ENCODE measurements around the gene HIRIP3.
"Not testable (repeated sequence)": the region's sequence is repeated elsewhere in the genome, so short reads cannot be mapped to it uniquely, and the experiment has no call there.

The HIRIP3 gene, protein sequence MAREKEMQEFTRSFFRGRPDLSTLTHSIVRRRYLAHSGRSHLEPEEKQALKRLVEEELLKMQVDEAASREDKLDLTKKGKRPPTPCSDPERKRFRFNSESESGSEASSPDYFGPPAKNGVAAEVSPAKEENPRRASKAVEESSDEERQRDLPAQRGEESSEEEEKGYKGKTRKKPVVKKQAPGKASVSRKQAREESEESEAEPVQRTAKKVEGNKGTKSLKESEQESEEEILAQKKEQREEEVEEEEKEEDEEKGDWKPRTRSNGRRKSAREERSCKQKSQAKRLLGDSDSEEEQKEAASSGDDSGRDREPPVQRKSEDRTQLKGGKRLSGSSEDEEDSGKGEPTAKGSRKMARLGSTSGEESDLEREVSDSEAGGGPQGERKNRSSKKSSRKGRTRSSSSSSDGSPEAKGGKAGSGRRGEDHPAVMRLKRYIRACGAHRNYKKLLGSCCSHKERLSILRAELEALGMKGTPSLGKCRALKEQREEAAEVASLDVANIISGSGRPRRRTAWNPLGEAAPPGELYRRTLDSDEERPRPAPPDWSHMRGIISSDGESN

DNA sequence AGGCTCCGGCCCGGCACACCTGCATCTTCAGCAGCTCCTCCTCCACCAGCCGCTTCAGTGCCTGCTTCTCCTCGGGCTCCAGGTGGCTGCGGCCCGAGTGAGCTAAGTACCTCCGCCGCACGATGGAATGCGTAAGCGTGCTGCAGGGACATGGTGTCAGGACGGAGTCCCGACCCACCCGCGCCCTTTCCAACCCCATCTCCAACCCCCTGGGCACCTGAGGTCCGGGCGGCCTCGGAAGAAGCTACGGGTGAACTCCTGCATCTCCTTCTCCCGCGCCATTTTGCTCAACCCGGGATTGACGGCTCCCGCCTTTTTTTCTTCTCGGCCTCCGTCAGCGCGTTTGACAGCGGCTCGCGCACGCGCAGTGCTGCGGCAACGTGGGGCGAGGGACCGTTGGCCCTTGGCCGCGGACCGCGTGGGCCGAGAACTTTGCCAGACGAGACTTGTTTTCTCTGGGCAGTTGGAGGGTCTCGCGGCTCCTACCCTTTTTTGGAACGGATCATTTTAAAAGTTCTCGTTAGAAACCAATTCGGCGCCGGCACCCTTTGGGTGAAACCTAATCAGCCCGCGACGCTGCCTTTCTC, at the start of gene HIRIP3:
Gene HIRIP3, minus strand, starts transcription at position 294 of the 587 bp plus-strand sequence. Its CDS starts 12 bp downstream, at position 282.
- peak; percentile 93 for DNase-seq (ENCODE audit: insufficient read length, low spot score)
- no peak for FAIRE-seq

DNA sequence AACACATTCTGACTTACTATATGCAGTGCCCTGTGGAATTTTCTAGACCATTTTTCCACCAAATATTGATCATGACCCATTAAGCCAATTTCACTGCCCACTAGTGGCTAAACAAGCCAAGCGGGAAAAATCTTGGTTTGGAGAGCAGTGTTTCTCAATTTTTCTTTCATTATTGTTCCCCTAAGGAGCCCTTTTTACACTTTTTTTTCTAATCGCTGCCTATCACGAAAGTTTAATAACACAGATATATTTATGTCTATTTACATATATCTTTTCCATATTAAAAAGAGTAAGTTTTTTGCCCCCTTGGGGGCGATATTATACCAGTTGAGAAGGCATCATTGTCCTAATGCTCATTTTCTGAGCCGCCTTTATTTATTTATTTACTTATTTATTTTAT, 46.4 kb upstream of the HIRIP3 start:
- FAIRE-seq (no peak), DNase-seq (ENCODE audit: insufficient read length, low spot score) (no peak)

DNA sequence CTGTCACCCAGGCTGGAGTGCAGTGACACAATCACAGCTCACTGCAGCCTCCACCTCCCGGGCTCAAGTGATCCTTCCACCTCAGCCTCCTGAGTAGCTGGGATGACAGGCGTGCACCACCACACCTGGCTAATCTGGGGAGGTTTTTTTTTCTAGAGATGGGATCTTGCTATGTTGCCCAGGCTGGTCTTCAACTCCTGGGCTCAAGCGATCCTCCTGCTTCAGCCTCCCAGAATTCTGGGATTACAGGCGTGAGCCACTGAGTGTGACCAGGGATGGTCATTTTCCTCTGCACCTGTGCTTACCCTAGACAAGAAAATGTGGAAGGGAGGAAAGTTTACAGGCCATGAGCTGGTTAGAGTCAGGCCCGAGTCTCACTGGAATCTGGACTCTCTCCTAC, 45.3 kb upstream of the HIRIP3 start:
- FAIRE-seq; DNase-seq (ENCODE audit: insufficient read length, low spot score): not testable (repeated sequence)

DNA sequence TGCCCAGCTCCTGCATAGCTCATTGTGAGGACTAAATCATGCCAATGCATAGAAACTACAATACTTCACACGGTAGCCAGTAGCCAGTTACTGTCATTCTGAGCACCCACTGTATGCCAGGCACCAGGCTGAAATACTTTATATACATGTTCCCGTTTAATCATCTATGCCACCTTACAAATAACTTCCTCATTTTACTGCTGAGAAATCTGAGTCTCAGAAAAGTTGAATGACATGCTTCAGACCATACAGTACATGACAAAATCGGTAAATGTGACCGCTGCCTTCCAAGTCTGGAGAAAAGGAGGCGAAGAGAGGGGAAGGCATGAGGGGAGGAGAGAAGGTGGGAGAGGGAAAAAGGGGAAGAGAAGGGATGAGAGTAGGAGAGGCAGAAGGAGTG, 44.8 kb upstream of the HIRIP3 start:
- no peak for DNase-seq (ENCODE audit: insufficient read length, low spot score)
- no peak for FAIRE-seq

DNA sequence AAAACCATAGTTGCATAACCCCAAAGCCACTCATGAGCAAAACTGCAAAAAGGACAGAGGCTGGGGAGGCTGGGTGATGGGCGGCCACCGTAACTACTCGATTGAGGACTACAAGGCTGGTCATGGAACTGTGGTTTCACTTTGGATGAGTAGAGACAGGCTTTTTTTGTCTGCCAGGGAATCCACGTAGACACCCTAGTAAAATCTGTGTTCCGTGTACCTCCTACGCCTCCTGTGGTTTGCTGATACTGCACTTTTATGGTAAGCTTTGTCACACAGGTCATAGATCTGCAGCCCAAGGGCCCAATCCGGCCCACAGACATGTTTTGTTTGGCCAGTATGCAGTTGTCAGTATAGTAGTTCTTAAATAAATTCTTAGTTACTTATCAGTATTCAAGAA, 37.9 kb upstream of the HIRIP3 start:
- no peak for FAIRE-seq
- no peak for DNase-seq (ENCODE audit: insufficient read length, low spot score)

DNA sequence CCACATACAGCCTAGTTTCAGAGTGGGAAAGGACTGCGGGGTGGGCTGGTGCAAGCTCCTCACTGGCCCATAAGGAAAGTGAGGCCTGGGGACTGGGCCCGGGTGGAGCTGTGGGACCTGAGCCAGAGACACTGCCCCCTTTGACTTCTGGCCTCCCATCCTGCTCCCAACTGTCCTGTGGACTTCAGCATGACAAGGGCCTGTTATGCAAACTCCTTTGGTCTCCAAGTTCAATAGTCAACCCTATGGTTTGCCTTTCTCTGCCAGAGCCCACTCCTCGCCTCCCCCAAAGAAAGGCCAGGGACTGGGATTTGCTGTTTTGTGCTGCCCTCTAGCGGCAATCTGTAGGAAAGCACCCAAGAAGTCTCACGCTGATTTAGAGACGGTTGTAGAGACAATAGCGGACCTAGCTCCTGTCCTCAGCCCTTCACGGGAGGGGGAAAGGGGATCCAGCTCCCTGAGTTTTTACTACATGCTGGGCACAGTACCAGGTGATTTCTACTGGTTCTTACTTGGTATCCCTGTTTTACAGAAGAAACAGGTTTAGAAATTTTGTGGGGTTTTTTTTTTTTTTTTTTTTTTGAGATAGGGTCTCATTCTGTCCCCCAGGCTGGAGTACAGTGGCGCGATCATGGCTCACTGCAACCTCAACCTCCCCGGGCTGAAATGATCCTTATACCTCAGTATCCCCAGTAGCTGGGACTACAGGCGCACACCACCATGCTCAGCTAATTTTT, 36.8 kb upstream of the HIRIP3 start:
- FAIRE-seq (peak; percentile 96), DNase-seq (ENCODE audit: insufficient read length, low spot score) (peak; percentile 78)

DNA sequence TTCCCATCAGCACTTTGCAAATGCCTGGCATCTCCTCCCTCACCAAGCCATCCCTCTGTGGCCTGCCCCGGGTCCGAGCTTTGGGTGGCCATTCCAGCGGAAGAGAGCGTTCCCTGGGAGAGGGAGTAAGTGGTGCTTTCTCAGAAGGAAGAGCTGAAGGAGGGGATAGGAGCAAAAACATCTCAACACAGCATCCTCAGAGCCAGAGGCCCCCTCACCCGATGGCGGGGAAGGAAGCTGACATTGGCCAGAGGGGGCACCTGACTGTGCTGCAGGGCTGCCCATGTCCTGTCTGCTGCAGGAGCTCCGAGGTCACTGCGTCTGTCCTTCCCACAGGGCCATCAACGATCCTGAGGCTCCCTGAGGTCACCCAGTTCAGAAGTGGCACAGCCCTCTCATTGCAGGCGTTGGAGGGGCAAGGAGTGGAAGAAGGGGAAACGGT, 36.1 kb upstream of the HIRIP3 start:
- FAIRE-seq, result no peak
- DNase-seq (ENCODE audit: insufficient read length, low spot score), result no peak

DNA sequence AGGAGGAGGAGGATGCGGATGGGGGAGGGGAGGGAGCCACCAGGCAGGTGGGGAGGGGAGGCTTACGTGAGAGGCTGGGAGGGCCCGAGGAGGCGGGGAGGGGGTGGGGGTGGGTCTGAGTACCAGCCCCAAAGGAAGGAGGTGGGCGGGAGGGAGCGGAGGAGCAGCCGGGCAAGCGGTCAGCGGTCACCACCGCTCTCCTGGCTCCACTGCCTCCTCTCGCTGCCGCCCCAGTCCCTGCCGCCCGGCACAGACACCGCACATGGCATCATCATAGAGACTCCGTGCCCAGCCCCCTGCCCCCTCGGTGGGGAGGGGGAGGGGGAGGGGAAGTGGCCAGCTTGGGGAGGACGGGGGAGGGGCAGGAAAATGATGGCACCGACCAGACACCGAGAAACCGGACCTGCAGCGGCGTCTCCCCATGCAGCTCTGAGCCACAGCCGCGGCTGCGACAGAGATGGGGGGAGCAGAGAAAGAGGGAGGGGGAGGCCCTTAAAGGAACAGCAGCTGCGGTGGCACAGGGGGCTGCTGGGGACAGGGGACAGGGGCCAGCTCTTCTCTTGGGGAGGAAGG, 35.5 kb upstream of the HIRIP3 start, which contains the start of gene TLCD3B:
Gene TLCD3B, minus strand, starts transcription at position 431 of the 573 bp plus-strand sequence. CDS start 744 bp downstream, outside the sequence.
- FAIRE-seq (no peak), DNase-seq (ENCODE audit: insufficient read length, low spot score) (no peak)

DNA sequence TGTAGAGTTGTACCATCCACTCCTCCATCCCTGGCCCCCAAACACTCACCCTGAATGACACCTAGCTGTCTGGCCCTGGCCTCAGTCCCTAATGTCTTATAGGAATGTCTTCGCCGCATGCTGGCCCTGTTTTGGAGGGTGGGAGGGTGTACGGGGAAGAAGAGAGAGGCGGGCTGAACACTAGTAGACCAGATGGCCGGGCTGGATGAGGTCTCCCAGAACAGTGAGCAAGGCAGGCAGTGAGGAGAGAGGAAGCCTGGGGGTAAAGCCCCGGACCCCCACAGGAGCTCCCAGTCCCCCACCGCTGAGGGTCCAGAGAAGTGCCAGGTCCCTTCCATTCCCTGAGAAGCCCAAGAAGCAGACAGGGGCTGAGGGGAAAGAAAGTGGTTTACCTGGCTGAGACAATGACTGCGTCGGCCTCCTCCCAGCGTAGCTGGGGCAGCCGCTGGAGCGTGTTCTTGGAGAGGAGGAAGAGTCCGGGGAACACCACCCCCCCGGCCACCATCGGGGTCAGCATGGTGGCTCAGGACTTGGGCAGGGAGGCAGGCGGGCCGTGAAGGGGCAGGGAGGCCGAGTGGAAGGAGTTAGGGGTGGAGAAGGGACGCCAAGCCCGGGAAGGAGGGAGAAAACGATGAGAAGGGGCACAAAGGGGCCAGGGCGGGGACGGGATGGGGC, 34.7 kb upstream of the HIRIP3 start:
- DNase-seq (ENCODE audit: insufficient read length, low spot score), result no peak
- no peak for FAIRE-seq

DNA sequence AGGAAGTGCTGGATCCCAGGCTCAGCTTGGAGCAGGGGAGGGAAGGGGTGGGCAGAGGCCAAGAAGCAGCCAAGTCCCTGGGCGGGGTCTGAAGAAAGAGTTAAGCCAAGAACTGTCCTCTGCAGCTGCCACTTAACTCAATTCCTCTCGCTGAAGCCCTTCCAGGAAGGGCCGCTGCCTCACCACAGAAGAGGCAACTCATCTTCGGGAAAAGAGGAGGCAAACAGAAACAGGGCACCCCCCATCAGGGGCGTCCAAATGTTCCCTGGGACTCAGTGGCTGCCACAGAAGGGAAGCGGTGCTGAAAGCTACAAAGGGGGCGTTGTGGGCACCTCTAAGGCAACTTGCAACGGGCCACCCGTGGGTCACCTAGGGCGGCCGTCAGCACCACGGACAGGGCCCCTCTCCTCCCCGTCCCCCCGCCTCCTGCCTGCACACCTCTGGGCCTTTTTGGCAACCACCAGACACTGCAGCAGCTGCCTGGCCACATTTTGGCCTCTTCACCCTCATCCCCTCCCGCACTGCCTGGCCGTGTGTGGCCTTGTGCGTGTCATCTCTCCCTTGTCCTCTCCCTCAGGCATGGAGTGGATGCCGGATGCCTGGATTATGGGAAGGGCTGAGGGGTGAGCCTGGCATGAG, 33.1 kb upstream of the HIRIP3 start:
- FAIRE-seq (no peak), DNase-seq (ENCODE audit: insufficient read length, low spot score) (no peak)

DNA sequence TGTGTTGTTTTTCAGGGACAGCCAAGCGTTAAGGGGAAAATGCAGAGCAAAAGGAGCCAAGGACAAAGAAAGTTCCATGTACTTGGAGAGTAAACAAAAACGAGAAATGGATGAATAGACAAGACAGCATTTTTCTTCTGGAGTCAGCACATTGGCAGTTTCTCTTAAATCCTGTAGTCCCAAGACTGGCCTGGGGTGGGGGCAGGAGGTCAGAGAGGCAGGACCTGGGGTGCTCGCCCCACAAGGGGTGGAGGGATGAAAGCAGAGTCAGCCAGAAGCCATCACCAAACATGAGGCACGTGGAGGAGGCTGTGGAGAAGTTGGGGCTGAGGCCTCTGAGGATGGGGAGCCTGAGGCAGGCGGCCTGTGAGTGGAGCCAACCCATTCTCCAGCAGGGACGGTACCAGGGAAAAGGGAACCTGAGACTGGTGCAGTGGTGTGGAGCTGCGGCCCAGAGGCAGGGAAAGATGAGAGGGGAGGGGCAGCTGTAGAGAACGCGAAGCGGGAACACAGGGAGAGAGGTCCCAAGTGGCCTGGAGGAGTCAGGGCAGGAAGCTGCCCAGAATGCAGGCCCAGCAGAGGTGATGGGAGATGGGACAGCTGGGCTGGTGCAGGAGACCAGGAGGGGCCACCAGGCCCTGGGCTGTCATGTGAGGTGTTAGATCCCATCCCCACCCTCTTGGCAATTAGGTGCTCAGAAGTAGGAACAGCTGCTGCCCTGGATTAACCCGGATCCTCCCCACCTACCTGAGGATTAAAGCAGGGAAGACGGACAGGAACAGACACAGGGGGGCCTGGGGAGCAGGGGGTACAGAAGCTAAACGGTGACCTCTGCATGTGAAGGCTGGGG, 32.4 kb upstream of the HIRIP3 start:
- DNase-seq (ENCODE audit: insufficient read length, low spot score) (no peak), FAIRE-seq (no peak)

DNA sequence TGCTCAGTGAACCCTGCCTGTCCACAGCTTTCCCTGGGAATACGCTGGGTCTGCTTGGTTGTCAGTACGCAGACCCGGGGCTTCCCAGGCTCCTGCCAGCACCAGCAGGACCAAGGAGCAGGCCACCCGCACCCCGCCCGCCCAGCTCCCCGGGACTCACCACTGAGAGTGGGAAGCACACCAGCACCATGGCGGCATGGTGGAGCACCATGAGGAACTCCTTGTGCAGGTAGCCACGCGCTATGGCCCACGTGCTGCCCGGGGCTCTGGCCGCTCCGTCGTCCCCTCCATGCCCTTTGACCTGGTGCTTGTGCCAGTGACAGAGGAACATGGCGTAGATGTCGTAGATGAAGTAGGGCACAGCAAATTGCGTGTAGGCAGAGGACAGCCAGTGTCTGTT, 31.0 kb upstream of the HIRIP3 start:
- no peak for DNase-seq (ENCODE audit: insufficient read length, low spot score)
- FAIRE-seq, result no peak

DNA sequence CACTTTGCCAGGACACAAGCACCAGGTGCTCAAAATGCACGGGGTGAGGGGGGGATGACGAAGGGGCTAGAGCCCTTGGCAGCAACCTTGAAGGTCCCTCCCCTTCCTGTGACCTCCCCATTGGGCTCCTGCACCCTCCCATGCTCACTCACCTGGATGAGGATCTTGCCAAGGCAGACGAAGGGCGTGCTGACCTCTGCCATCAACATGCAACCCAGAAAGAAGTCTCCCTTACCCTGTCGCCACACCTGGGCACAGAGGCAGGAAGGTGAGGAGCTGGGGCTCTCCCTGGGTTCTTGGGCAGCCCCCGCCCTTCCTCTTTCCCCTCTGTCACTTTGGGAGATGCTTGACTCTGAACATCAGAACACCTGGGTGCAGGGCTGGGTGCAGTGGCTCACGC, 30.2 kb upstream of the HIRIP3 start:
- DNase-seq (ENCODE audit: insufficient read length, low spot score), result no peak
- no peak for FAIRE-seq

DNA sequence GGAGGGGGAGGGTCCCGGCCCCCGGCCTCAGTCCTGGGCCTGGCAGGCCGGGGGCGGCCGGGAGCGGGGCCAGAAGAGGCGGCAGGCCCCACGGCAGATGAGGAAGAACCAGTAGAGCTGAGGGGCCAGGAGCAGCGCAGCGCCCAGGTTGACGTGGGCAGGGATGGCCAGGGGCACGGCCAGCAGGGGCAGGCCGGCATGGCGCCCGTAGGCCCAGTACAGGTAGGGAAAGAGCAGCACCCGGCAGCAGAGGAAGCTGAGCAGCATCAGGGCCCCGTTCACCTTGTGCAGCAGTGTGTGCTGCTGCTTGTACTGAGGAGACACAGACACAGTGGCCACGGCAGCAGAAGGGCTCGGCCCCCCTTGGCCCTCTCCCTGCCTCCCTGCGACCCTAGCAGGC, 29.7 kb upstream of the HIRIP3 start:
- FAIRE-seq, result no peak
- DNase-seq (ENCODE audit: insufficient read length, low spot score), result no peak

DNA sequence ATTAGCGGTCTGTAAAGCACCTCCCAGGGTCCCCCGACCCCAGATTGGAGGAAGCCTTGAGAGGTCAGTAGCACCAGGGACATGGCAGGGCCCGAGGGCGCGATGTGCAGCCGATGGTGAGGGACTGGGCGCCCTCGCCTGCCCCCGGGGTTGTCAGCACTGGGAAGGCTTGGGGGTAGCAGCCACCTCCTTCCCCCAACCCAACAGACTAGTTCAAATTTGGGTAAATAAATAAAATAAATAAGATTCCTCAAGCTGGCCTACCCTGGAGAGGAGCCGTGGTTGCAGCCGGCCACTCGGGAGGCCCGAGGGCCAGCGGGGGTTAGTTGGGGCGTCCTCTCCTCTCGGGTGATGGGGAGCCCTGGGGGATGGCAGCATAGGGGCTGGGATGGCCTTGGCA, 29.0 kb upstream of the HIRIP3 start:
- FAIRE-seq (no peak), DNase-seq (ENCODE audit: insufficient read length, low spot score) (no peak)

DNA sequence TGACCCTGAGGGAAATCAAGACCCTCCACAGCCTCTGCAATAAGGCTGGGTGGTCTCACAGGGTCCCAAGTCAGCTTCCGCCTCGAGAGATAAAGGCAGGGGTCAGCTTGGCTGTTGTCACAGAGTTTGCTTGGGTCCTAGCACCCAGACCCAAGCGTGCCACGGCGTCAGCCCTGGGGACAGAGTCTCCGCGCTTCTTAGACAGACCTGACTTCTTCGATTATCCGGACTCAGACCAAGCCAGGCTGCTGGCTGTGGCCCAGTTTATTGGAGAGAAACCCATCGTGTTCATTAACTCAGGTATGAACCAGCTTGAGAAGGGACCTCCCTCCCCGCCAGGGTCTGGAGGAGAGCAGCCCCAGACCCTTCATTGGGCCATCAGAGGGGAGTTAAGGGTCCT, 28.2 kb upstream of the HIRIP3 start:
- no peak for FAIRE-seq
- no peak for DNase-seq (ENCODE audit: insufficient read length, low spot score)

DNA sequence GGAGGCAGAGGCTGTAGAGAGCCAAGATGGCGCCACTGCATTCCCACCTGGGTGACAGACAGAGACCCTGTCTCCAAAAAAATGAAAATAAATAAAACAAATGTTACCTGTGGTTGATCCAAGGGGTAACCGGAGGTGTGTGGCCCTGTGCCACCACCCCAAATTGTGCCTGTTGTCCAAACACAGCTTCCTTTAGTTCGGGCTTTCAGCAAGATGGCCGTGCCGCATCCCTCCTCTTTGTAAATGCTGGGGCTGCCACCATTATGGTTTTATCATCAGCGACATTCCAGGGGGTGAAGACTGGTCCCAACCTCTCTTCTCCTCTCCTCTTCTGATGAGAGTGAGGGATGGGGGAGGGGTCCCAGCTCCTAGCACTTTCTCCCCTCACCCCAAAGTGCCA, 27.5 kb upstream of the HIRIP3 start, which contains the start of gene C16orf92:
Gene C16orf92, plus strand, starts transcription at position 312 of the 400 bp plus-strand sequence. CDS start 143 bp downstream, outside the sequence.
- DNase-seq (ENCODE audit: insufficient read length, low spot score) (no peak), FAIRE-seq (no peak)

DNA sequence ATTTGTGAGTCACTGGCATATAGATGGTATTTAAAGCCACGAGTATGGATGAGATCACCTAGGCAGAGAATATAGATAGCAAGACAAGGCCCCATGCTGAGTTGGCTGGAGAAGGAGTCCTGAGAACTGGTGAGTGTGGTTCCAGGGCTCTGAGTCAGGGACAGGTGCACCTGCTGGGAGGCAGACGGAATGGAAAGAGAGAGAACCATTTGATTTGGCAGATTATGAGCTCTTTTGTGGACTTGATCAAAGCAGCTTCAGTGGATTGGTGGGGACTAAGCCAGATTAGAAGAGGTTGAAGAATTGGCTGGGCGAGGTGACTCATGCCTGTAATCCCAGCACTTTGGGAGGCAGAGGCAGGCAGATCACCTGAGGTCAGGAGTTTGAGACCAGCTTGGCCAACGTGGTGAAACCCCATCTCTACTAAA, 23.3 kb upstream of the HIRIP3 start:
- DNase-seq (ENCODE audit: insufficient read length, low spot score), result no peak
- FAIRE-seq, result no peak

DNA sequence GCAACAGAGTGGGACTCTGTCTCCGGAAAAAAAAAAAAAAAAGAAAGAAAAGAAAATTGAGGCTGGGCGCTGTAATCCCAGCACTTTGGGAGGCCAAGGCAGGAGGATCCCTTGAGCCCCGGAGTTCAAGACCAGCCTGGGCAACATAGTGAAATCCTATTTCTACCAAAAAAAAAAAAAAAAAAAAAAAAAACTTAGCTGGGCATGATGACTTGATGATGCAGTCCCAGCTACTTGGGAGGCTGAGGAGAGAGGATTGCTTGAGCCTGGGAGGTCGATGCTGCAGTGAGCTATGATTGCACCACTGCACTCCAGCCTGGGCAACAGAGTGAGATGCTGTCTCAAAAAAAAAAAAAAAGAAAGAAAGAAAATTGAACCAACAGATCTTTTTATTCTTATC, 22.5 kb upstream of the HIRIP3 start:
- FAIRE-seq; DNase-seq (ENCODE audit: insufficient read length, low spot score): not testable (repeated sequence)
